HFF-Myc (cell line): ENCODE data around the gene BICDL2.
"Not testable (repeated sequence)": the region's sequence is repeated elsewhere in the genome, so short reads cannot be mapped to it uniquely, and the experiment has no call there.

Experiments
- DNase-seq: peaks from one replicate; pipeline ENCODE4 v3.0.0-alpha.2; 2011; ENCODE audit warnings: low read depth; ENCODE audit errors: extremely low read depth
- H3K4me3 ChIP-seq: replicated peaks from 2 replicates; pipeline ENCODE4 v1.5.1; 2011; ENCODE audit warnings: low read depth, mild to moderate bottlenecking, control low read depth, low read length
- CTCF ChIP-seq: IDR thresholded peaks from 2 replicates; pipeline ENCODE4 v1.5.1; 2012; ENCODE audit warnings: mild to moderate bottlenecking, low read depth, low read length, control low read depth; ENCODE audit errors: missing control alignments

Gene BICDL2

GRCh38 chr16:3070608-3071111 lies 33.9 kb upstream of the BICDL2 start:
- DNase-seq: no peak
- no peak for TF ChIP-seq CTCF

GRCh38 chr16:3069146-3069545 lies 32.4 kb upstream of the BICDL2 start:
- H3K4me3 ChIP-seq, DNase-seq: not testable (repeated sequence)

More at GRCh38 chr16:3070608-3071111, 33.9 kb upstream of the BICDL2 start:
- no peak overlapping the region for H3K4me3 ChIP-seq

GRCh38 chr16:3068487-3068886 lies 31.7 kb upstream of the BICDL2 start:
- H3K4me3 ChIP-seq: no peak overlapping the region
- no peak for TF ChIP-seq CTCF
- DNase-seq: no peak

- H3K4me3 ChIP-seq: peak overlapping the region; percentile 30; the same call in 1 of the 2 replicates
- no peak for DNase-seq
- no peak for TF ChIP-seq CTCF
These were observed 29.6 kb upstream of the BICDL2 start for GRCh38 chr16:3066440-3066748.

GRCh38 chr16:3065742-3066439 lies 29.1 kb upstream of the BICDL2 start:
- H3K4me3 ChIP-seq: peak overlapping the region; percentile 30
- no peak for DNase-seq
- TF ChIP-seq CTCF: no peak

GRCh38 chr16:3065069-3065741 lies 28.5 kb upstream of the BICDL2 start, which contains the start of gene IL32:
TSS of gene IL32 (plus strand) at chr16:3065640. CDS start at chr16:3065812, 172 bp downstream.
- peak within 1 kb of the TSS; percentile 30 for H3K4me3 ChIP-seq
- DNase-seq: peak; percentile 36
- no peak for TF ChIP-seq CTCF

- no peak for TF ChIP-seq CTCF
- no peak overlapping the region for H3K4me3 ChIP-seq
- DNase-seq: no peak
These were observed 27.1 kb upstream of the BICDL2 start for GRCh38 chr16:3063625-3064386.
